ENCODE results near the gene EVA1B.

DNA sequence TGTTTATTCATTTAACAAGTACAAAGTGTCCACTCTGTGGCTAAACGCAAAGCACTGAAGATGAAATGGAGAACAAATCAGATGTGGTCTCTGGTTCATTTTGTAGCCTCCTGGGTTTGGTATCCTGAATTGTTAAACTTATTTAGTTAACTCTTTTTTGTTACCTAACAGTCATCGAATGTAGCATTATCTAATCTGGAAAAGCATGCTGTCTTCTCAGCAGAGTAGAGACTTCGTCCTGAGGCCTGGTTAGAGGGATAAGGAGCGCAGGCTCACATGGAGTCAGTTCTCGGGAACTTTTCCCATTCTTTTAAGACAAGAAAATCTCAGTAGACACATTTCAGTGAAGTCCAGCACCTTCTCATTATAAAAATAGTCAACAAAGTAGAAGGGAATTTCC is 50.4 kb downstream of the EVA1B start:
- TF ChIP-seq MYC (IDR thresholded peaks at IDR 0.05; ENCODE audit: borderline replicate concordance, low read length) (no peak), ESRRA (IDR thresholded peaks at IDR 0.05; ENCODE audit: borderline replicate concordance, low read length) (no peak), EP300 (IDR thresholded peaks at IDR 0.05) (no peak), CHD2 (IDR thresholded peaks at IDR 0.05; ENCODE audit: low read length, partially characterized antibody) (no peak), ZNF302 (CRISPR knock-in tag; IDR thresholded peaks at IDR 0.05) (no peak)
- TF ChIP-seq, protein P1, sequence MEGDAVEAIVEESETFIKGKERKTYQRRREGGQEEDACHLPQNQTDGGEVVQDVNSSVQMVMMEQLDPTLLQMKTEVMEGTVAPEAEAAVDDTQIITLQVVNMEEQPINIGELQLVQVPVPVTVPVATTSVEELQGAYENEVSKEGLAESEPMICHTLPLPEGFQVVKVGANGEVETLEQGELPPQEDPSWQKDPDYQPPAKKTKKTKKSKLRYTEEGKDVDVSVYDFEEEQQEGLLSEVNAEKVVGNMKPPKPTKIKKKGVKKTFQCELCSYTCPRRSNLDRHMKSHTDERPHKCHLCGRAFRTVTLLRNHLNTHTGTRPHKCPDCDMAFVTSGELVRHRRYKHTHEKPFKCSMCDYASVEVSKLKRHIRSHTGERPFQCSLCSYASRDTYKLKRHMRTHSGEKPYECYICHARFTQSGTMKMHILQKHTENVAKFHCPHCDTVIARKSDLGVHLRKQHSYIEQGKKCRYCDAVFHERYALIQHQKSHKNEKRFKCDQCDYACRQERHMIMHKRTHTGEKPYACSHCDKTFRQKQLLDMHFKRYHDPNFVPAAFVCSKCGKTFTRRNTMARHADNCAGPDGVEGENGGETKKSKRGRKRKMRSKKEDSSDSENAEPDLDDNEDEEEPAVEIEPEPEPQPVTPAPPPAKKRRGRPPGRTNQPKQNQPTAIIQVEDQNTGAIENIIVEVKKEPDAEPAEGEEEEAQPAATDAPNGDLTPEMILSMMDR (IDR thresholded peaks at IDR 0.05): no peak
